GM12873 (cell line): ENCODE measurements around the gene THOC5.
A peak's percentile ranks its signal among the peaks of the same experiment; 100 is the strongest.

Experiments used
- CTCF ChIP-seq: IDR thresholded peaks from 2 replicates; pipeline ENCODE4 v1.5.1; 2012; ENCODE audit warnings: low read depth, mild to moderate bottlenecking, moderate library complexity, low read length, control low read depth; ENCODE audit not compliant: insufficient read depth; ENCODE audit errors: missing control alignments

The THOC5 gene

GRCh38 chr22:29539105-29539504 lies 14.5 kb downstream of the THOC5 start:
- TF ChIP-seq CTCF = no peak

GRCh38 chr22:29536411-29536810 lies 17.1 kb downstream of the THOC5 start:
- TF ChIP-seq CTCF = no peak

DNA sequence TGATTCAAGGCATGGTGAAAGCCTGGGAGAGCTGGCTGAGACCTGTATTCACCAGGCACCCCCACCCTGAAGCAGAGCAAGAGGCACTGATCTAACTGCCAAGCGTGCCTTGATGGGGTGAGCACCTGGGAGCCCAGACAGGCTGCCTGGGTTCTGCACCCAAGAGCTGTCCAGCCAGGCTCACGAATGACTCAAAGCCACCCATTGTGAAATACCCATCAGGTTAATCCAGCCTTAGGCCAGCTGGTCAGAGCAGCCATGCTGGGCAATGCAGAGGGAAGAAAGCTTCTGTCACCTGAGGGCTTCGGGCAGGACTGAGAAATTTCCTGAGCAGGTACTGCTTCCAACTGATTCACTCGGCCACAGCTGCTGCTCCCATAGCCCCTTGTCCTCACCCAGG lies 22.1 kb downstream of the THOC5 start:
- no peak for TF ChIP-seq CTCF

DNA sequence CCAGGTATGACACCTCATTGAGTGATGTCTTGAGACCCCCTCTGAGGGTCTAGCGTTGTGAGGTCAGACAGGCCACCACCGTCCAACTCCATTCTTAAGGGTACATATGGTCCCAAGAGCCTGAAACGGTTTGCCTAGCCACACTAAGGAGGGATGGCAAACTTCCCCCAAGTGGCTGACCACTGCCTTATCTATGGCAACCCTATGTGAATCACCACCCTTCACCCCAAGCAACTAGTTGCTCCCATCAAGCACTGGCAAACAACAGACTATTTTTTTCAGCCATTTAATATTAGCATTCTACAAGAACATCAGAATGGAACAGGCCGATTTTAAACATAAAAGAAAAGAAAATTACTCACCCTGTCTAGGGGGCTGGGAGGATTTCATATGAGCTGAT lies 22.8 kb downstream of the THOC5 start:
- TF ChIP-seq CTCF = no peak

DNA sequence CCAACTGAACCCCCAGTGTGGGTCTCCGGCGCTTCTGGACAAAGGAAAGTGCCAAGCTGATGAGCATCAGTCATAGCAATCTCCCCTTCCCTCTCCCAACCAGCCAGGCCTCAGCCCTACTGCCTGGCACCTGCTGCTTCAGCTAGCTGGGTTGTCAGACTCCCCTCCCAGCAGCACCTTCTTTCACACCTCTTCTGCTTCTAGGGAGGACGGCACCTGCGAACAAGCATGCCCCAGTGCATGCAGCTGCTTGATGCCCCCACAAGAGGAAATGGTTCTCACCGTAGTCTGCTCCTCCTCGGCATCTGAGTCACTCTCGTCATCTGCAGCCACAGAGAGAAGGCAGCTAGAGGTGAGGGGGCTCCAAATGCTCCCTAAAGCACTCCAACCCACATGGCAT lies 25.4 kb downstream of the THOC5 start:
- no peak for TF ChIP-seq CTCF

- TF ChIP-seq CTCF = peak; percentile 71
These were observed 28.9 kb downstream of the THOC5 start for GRCh38 chr22:29524442-29525191.

GRCh38 chr22:29523761-29524160 lies 29.8 kb downstream of the THOC5 start:
- no peak for TF ChIP-seq CTCF
